AG04450 (cell line): ENCODE data around the gene TRMO. TPM values are rescaled to one million over a fixed set of nuclear protein-coding genes. Genes with fewer than 3 reads are reported as not detected.

Experiments
- CTCF ChIA-PET: fragments of 300-600, 350-600 bp; formaldehyde crosslinking; extraction: SDS; loops from one replicate; lab custom pipeline; 2022; ENCODE audit warnings: antibody characterized with exemption, inconsistent platforms; lab: Charles Lee
- POLR2A ChIA-PET: fragments of 350-600 bp; formaldehyde crosslinking; extraction: SDS; loops from one replicate; lab custom pipeline; 2021; ENCODE audit warnings: antibody characterized with exemption, inconsistent platforms; lab: Yijun Ruan, JAX
- DNase-seq: peaks from one replicate; pipeline ENCODE4 v3.0.0-alpha.2; 2011; ENCODE audit warnings: low read depth, low spot score
- H3K27ac ChIP-seq: one replicate; pipeline ENCODE4 v1.5.1; 2012; ENCODE audit warnings: low read depth, low read length, control low read depth
- H3K27me3 ChIP-seq: one replicate; pipeline ENCODE4 v1.6.0; 2012; ENCODE audit warnings: low read length; ENCODE audit not compliant: control insufficient read depth, insufficient read depth
- H3K4me3 ChIP-seq: 2 replicates; pipeline ENCODE4 v1.5.1; 2011; ENCODE audit warnings: mild to moderate bottlenecking, low read depth, low read length, control low read depth
- H3K9me3 ChIP-seq: 2 replicates; pipeline ENCODE4 v1.5.1; 2012; ENCODE audit warnings: low read length; ENCODE audit not compliant: control insufficient read depth, insufficient read depth
- polyA plus RNA-seq: library from polyadenylated mRNA; depleted of rRNA; stranded (reverse); fragments of >200 nt; gene quantifications from 2 replicates; pipeline ENCODE4 v1.2.3, GENCODE V29; 2011
- TF ChIP-seq, protein P1 (sequence below): IDR thresholded peaks from 2 replicates; pipeline ENCODE4 v1.5.1; 2011; ENCODE audit warnings: low read depth, low read length, control low read depth, inconsistent platforms

Gene TRMO
- polyA plus RNA-seq, 1 experiment: 12.6 TPM

GRCh38 chr9:97906236-97906831, 16.0 kb downstream of the TRMO start:
- H3K27me3 ChIP-seq: no peaks in the 10 kb centered on the region
- POLR2A ChIA-PET: interaction anchor here (0.7 kb wide), 2 partner anchors 202 to 292 kb away, joined by 3 to 4 read pairs; no protein-coding TSS in a partner anchor
- CTCF ChIA-PET: no interaction called here
- no peak for DNase-seq
- TF ChIP-seq, protein P1, sequence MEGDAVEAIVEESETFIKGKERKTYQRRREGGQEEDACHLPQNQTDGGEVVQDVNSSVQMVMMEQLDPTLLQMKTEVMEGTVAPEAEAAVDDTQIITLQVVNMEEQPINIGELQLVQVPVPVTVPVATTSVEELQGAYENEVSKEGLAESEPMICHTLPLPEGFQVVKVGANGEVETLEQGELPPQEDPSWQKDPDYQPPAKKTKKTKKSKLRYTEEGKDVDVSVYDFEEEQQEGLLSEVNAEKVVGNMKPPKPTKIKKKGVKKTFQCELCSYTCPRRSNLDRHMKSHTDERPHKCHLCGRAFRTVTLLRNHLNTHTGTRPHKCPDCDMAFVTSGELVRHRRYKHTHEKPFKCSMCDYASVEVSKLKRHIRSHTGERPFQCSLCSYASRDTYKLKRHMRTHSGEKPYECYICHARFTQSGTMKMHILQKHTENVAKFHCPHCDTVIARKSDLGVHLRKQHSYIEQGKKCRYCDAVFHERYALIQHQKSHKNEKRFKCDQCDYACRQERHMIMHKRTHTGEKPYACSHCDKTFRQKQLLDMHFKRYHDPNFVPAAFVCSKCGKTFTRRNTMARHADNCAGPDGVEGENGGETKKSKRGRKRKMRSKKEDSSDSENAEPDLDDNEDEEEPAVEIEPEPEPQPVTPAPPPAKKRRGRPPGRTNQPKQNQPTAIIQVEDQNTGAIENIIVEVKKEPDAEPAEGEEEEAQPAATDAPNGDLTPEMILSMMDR: no peak
- H3K27ac ChIP-seq: no peak overlapping the region
- H3K9me3 ChIP-seq: no peaks in the 10 kb centered on the region
- H3K4me3 ChIP-seq: no peak overlapping the region

DNA sequence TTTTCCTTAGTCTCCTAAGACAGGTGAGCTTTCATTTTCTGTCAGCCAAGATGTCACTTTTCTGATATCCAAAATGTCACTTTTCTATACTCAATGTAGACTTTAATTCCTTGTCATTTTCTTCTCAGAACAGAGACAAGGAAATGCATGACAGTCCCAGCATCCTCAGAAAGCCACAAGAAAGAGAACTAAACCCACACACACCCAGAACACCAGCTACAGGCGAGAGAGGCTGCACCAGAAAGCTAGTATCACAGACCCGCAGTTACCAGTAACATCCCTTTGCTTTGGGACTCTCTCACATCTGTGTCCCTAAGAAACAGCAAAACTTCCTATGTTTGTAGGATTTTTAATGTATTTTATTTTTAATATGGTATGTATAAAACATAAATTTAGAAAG, 17.1 kb downstream of the TRMO start:
- H3K9me3 ChIP-seq: no peaks in the 10 kb centered on the region
- H3K4me3 ChIP-seq: no peak overlapping the region
- no peak for DNase-seq
- CTCF ChIA-PET: no interaction called here
- TF ChIP-seq, protein P1: no peak
- no peak overlapping the region for H3K27ac ChIP-seq
- POLR2A ChIA-PET: no interaction called here
- no peaks in the 10 kb centered on the region for H3K27me3 ChIP-seq

GRCh38 chr9:97904725-97905124, 17.6 kb downstream of the TRMO start:
- no peaks in the 10 kb centered on the region for H3K9me3 ChIP-seq
- H3K4me3 ChIP-seq: no peak overlapping the region
- no peak for DNase-seq
- TF ChIP-seq, protein P1: no peak
- CTCF ChIA-PET: no interaction called here
- H3K27me3 ChIP-seq: no peaks in the 10 kb centered on the region
- POLR2A ChIA-PET: no interaction called here
- H3K27ac ChIP-seq: no peak overlapping the region

GRCh38 chr9:97903177-97903576, 19.1 kb downstream of the TRMO start:
- DNase-seq: no peak
- H3K27ac ChIP-seq: no peak overlapping the region
- H3K9me3 ChIP-seq: no peaks in the 10 kb centered on the region
- H3K4me3 ChIP-seq: no peak overlapping the region
- CTCF ChIA-PET: interaction anchor here (1.9 to 5.6 kb wide), 8 partner anchors 9 to 207 kb away, joined by 12 to 78 read pairs (median 39); partner anchors contain the start of genes TRMO and XPA
- TF ChIP-seq, protein P1: no peak
- H3K27me3 ChIP-seq: no peaks in the 10 kb centered on the region
- POLR2A ChIA-PET: no interaction called here

DNA sequence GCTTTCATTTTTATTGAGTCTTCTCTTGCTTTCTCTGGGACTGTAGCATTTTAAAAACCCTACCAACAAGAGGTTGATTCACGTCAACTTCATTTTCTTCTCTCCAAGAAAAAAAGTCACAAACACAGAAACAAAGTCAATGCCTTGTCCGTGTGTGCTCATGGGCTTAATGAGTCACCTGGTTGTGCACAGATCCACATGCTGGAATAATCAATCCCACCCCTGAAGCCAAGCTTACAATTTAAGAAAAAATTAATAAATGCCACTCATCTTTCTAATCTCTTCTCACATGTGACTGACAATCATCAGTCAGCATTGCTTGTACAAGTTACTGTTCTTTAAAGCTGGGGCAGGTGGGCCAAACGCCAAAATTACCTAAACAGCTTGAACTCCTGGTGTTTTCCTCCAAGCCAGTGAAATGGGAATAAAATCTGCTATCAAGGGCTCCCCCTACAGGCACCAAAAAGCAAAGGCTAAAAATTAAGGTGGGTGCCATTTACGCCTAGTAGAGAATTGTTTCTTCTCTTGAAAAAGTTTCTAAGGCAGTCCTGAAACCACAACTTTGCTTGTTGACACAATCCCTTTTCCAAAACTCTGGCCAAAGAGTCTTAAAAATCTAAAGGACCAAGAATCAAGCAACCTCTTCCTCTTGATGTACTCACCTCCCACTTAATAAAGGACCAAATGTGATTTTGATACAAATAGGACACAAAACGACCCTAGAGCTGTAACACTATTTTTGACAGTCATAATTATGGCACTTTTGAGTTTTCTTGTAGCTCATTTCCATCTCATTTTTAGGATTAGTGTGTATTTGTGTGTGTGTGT, 21.3 kb downstream of the TRMO start:
- TF ChIP-seq, protein P1: peak; percentile 79
- ChIA-PET POLR2A (interaction anchor here (0.9 kb wide), 1 partner anchor 186 kb away, joined by 3 read pairs; no protein-coding TSS in a partner anchor), CTCF (interaction anchor here (0.5 to 5.6 kb wide), 39 partner anchors 10 to 725 kb away, joined by 3 to 78 read pairs (median 4); partner anchors contain the start of genes TBC1D2, TRMO and XPA)
- Histone ChIP-seq H3K4me3 (no peak overlapping the region), H3K27ac (no peak overlapping the region), H3K27me3 (no peaks in the 10 kb centered on the region), H3K9me3 (no peaks in the 10 kb centered on the region)
- peak; percentile 21 for DNase-seq
